Measurements from ENCODE around the gene ART1.

Gene ART1

DNA sequence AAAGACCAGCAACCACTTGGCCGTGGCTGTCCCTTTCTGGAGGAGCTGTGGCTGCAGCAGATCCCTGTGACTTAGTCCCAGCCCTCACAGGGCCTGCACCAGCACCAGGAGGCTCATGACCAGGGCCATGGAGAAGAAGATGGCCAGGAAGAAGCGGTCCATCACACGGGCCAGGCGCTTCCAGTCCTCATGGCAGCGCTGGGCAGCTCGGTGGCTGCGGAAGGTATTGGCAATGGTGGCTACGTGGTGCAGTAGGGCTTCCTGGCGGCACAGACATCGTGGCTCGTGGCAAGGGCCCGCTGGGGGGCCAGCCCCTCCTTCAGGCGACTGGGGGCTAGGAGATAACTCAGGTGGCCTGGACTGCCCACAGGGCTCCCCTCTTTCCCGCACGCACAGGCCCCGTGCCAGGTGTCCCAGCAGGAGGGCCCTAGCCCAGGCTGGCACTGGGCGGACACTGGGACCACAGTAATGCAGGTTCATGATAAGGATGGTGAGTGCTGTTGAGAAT, 21.1 kb downstream of the ART1 start:
- DNase-seq = no peak

DNA sequence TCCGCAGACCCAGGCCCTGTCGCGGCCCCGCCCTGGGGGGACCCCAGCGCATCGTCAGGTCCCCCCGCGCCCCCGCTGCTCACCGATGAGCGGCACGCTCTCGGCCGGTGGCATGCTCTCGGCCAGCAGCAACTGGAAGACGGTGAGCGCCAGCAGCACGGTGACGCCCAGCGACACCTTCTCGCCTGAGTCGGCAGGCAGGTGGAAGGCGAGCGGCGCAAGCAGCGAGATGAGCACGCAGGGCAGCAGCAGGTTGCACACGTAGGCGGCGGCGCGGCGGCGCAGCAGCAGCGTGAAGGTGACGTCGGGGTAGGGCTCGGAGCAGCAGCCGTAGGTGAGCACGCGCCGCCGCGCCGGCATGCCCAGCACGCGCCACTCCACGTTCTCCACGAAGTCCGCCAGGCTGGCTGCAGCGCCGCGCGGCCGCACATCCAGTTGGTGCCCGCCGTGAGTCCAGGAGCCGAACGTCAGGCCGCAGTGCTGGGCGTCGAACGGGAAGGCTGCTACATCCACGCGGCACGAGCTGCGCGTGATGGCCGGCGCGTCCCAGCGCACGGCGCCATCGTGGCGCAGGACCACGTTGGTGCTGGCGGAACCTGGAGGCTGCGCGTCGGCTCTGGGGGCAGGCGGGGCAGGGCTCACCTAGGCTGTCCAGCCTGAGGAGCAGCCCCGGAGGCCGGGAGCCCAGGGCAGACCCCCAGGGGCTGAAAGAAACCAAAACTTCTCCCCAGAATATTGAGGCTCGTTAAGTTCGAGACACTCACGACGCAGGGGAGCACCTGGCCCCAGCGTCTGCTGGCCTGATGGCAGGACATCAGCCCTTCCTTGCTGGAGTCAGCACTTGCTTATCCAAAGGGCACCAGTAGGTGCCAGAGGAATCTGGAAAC, 22.5 kb downstream of the ART1 start:
- DNase-seq = no peak

DNA sequence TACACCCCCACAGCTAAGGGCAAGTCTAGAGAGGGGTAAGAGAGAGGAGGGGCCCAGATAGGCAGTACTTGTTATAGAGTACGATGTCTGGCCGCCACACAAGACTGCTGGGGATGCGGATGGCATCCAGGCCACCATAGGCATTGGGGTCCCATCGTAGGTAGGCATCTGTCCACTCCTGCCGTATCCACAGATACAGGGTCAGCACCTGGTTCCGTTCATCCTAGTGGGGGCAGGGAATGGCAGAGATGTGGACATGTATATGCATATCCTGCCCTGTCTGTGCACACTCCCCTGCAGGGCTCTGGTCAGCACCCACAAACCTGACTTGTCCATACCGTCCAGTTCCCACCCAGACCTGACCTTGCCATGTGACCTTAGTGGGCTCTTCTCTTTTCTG, 24.2 kb downstream of the ART1 start:
- DNase-seq = no peak

DNA sequence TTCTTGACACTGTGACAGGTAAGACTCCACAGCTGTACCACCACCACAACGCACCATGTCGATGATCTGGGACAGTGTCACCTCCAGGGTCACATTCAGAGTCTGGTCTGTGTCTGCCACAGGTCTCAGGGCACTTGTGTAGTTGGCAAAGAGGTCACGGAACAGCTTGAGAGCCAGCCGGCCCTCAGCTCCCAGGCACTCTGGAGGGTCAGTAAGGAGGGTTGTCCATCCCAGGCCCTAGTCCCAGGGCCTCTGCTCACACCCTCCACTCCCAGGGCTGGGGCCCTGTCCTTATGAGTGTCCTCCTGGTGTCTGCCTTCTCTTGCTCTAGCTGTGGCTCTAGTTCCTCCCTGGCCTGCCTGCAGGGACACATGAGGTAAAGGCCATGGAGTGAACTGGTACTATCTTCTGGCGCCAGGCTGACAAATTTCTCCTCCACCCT, 24.8 kb downstream of the ART1 start:
- DNase-seq = no peak

DNA sequence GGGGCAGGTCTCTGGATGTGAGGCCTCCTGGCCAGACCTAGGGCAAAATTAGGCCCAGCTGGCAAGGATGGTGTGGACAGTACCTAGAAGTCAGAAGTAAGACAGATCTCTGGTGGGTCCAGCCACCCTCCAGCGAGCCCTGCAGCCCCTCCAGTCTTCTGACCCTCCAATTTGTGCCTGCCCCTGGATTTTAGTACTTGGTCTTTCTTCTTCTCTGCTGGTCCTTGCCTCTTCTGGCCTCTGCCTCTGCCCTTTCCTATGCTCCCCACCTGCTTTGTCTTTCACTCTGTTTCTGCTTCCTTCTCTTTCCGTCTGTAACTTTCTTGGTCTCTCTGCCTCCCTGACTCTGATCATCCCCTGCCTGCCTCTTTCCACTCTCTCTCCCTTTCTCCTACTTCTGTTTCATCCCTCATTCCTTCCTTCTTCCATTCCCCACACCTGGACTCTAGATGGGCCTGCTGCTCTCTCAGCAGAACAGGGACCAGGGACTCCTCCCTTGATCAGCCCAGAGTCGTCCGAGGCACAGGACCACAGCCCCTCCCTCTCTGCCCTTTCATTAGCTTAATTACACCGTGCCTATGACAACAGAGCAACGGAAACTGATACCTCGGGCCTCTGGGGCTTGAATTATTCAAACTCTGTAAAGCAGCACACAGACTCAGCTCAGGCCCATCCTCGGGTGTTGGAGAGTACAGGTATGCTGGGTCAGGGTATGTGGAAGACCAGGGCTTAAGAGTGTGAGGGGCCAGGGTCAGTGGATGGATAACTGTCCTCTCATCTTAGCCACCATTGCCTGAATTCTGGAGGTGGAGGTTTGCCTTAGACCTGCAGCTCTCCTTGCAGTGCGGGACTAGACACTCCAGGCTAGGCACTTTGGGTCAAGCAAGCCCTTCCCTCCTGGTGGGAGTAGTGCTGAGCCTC, 26.7 kb downstream of the ART1 start, which contains the start of gene CHRNA10:
Gene CHRNA10, minus strand, starts transcription at position 51 of the 921 bp plus-strand sequence. CDS start 72 bp downstream, outside the sequence.
- DNase-seq = no peak

DNA sequence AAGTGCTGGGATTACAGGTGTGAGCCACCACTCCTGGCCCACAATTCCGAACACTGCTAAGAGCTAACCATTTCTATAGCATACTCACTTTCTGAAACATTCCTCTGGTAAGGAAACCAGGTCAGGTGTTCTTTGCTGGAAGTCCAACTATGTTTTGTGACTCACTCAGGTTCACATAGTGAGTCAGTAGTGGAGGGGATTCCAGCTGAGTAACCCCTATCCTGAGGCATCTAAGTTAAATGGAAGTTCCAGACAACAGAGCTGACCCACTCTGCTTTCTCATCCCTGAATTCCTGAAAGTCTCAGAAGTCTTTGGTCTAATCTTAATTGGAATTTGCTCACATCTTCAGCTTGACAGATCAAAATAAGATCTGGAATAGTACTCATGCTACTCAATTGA, 29.3 kb downstream of the ART1 start:
- DNase-seq = peak; percentile 86

DNA sequence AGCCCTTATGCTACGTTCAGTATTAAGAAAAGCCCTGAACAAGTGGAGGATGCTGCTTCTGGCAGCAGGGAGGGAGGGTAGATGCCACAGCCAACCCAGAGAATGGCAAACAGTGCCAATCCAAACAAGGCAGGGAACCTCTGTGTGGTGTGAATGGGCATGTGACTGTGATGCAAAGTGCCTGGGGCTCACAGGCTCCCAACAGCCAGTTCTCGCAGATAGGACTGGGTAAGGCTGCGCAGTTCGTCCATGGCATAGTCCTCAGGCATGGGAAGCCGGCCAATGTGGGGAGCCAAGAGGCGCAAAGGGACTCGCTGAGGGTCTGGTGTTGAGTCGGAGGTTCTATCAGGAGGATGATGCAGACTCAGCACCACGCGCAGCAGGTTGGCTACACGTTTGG, 31.0 kb downstream of the ART1 start:
- no peak for DNase-seq

DNA sequence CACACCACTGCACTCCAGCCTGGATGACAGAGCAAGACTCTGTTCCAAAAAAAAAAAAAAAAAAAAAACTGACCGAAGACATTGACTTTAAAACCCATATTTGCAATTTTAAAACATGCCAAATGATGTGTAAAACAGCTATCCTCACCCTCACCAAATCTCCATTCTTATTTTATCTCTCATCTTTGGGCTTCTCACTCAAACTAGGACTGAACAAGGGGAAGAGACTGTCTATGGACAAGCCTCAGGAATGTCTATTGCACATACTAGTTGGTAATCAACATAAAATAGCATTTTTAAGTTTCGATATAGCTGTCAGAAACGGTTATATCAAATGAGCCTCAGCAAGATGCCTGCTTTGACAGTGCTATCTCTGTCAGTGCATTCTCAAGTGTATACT, 34.1 kb downstream of the ART1 start:
- no peak for DNase-seq

DNA sequence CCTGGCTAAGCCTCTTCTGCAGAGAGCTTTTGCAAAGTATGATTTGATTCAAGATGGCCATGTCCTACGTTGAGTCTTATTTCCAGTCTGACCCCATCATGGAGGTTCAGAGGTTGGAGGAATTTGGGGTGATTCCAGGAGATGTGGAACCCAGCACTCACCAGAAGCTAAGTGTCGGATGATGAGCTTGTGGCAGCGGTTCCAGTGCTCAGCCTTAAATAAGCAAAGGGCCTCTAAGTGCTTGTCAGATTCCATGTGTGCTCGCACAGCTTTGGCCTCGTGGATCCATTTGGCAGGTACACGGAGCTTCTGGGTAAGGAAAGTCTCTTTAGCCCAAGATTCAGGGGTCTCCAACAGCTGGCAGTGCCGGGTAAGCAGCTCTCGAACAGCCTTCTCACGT, 38.1 kb downstream of the ART1 start:
- DNase-seq = no peak

DNA sequence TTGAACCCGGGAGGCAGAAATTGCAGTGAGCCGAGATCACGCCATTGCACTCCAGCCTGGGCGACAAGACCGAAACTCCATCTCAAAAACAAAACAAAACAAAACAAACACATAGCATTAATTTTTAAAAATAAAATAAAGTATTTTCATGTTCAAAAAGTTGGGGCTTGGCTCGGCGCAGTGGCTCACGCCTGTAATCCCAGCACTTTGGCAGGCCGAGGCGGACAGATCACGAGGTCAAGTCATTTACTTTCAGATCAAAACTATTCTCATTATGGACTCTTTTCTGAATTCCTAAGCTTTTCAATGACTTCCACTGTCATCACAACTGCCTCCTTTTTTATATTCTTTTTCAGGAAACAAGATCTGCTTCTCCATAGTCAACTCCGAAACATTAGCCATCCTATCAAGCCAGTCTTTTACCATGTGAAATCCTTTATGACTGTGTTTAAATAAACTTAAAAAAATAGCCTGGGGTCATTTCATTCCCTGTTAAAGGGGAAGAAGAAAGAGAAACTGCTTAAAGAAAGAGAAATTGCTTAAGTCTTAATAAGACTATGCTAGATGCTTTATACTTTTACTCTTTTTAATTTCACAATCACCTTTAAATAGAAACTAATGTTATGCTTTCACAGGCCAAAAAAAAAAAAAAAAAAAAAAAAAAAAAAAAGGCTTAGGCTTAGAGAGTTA, 39.3 kb downstream of the ART1 start:
- DNase-seq = no peak

DNA sequence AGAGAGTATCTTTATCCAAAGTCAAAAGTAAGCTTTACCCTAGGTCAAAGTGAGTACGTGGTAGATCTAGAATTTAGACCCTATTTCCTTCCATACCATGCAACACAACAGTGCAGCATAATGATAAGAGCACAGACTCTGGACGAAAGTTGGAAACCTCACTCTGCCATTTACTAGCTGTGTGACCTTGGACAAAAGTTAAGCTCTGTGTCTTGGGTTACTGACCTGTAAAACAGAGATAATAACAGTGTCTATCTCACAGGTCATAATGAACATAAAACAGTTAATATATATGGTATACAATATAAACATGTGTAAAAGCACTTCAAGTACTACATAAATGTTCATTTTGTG, 39.9 kb downstream of the ART1 start:
- no peak for DNase-seq

DNA sequence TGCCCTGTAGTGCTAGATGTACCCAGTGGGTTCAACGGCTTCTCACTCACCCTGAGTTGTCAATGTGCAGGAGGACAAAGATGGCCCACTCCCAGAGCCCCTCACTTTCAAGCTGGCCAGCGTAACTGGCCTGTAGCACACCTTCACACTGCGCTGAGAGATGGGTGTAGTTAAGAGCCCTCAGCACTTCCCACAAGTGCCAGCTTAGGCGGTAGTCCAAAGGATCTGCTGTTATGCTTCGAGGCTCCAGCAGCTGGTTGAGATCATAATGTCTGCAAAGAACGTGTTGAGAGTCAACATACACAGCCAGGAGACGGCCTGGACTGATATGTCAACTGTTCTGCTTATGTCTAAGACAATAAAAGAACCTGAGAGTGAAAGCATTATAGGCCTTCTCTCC, 41.0 kb downstream of the ART1 start:
- no peak for DNase-seq

DNA sequence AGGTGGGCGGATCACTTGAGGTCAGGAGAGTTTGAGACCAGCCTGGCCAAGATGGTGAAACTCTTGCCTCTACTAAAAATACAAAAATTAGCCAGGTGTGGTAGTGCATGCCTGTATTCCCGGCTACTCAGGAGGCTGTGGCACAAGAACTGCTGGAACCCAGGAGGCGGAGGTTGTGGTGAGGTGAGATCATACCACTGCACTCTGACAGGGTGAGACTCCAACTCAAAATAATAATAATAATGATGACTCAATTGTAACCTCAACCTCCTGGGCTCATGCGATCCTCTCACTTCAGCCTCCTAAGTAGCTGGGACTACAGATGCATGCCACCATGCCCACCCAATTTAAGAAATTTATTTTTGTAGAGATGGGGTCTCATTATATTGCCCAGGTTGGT, 41.8 kb downstream of the ART1 start:
- peak; percentile 10 for DNase-seq

DNA sequence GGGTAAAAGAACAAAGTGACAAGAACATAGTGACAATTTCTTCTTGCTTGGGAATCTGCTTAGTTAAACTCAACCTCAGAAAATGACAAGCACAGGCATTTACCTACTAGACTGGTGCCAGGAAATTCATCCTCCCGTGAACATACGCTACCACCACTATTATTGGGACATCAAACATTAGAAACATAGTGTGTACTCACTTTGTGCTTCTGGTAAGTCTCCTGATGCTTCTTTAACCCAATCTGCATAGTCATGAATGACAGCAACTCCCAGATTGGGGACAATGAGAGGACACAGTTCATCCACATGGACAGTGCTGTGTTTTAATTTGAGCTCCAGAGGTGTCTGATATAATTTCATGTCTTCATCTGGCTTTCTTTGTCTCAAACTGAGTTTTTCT, 55.5 kb downstream of the ART1 start:
- DNase-seq = no peak

DNA sequence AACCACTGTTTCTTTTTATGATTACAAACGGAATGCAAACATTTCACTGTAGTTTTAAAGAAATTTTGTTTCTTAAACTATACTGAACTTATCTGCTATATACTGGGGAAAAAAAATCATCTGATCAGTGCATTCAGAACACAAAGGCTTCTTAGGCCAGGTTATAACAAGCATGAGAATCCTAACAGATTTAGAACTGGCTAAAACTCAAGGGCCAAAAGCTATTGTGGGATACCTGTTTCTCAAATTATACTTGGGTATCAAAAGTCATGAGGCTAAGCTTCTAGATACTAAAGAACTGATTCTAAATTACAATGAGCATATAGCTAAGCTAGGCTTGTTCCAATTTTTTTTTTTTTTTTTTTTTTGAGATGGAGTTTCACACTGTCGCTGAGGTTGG, 56.0 kb downstream of the ART1 start:
- no peak for DNase-seq

DNA sequence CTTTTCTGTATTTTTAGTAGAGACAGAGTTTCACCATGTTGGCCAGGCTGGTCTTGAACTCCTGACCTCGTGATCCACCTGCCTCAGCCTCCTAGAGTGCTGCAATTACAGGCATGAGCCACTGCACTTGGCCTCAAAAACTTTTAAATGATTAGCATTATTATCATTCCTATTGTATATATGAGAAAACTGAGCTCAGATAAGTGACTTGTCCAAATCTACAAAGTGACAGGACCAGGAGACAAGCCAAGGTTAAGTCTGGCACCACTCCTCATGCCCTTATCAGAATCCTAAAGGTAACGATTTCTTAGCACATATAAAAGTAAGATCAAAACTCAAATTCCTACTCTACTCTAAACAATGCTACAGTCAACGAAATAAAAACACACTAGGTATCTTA, 58.5 kb downstream of the ART1 start:
- no peak for DNase-seq

DNA sequence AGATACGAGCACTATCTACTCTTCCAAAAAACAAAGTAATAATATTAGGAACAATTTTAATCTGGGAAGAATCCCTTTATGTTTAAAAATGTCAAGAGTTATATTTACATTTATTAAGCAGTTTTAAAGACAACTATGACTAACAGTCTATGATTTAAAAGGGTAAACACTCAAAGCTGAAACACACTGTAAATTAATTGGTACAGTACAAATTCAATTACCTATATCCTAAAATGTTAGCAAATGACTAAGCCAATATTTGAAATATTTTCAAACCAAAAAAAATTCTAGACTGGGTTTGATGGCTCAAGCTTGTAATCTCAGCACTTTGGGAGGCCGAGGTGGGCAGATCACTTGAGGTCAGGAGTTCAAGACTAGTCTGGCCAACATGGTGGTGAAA, 62.2 kb downstream of the ART1 start:
- DNase-seq = no peak

DNA sequence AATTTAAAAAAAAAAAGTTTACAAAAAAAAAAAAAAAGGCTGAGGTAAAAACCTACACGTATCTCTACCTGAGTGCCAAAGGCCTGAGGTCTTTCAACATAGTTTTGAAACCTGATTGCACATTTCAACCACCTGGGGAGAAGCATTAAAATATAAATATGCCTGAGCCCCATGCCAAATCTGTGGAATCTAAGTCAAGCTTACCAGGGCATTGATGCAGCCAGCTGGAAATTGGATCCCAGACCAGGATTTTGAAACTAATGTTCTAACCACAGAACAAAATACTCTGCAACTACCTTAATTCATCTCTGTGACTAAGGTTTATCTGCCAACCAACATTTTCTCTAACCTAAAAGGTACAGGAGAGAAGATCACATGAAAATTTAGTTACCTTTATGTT, 65.0 kb downstream of the ART1 start:
- no peak for DNase-seq

DNA sequence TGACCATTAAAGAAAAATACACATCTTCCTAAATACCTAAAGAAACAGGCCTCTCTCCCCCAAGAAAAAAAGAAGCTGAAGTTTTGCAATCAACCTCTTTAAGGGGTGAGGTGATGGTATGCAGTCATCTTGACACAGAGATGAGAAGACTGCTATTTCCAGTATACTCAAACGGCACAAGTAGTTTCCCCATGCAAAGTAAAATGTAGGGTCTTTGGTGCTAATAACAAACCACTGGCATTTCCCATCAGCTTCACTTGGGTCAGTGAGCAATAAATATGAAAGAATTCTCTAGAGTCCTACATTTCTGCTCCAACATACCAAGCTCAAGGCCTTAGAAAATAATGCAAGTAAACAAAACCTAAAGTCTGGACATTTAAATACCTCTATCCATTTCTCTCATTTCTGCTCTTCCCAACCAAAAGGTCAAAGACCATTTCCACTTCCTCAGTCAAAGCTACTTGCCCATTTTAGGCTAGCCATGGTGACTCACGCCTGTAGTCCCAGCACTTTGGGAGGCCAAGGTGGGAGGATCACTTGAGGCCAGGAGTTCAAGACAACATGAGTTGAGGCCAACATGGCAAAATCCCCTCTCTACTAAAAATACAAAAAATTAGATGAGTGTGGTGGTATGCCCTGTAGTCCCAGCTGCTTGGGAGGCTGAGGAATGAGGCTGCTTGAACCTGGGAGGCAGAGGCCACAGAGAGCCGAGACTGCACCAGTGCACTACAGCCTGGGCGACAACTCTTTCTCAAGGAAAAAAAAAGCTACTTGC, 65.7 kb downstream of the ART1 start:
- no peak for DNase-seq

DNA sequence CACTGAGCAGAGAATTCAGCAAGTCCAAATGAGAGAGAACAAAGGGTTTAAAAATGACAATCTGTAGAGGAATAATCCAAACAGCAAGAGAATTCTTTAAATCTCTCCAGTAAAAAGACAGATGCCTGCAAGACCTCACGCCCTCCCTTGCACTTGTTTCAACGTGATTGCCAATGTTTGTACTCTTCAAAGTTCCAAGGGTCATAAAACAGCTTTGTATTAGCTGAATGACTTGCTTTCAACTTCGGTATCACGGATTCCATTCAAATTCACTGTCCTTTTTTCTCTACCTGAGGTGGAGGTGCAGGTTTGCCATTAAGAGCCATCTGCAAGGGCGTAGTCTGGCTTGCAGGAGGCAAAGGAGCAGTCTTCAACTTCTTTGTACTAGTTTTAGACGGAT, 67.3 kb downstream of the ART1 start:
- DNase-seq = no peak

All from NCI-H226 (cell line).